Pons (tissue), 1 donor: Measurements from ENCODE around the gene NCAM1.
A peak's percentile ranks its signal among the peaks of the same experiment; 100 is the strongest.

Source experiments
- DNase-seq: peaks from one replicate; pipeline ENCODE4 v3.0.0-alpha.2; 2016; ENCODE audit warnings: low spot score

Gene NCAM1

DNA sequence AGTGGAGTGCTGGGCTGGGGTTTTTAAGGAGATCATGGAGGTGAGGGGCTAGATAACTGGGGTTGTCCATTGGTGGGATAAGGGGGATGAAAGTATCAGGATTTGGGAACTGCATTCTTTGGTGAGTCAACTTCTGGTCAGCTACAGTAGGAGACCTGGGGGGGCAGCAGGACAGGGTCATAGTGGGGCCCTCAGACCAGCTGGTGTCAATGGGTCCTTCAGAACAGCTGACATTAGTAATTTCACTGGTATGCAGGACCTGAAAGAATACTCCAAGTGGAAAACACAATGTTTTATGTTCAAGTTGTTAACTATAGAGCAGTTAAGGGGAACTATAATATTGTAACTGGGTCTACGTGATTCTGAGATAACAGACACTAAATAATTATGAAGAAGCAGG, 350.3 kb downstream of the NCAM1 start:
- DNase-seq = no peak

DNA sequence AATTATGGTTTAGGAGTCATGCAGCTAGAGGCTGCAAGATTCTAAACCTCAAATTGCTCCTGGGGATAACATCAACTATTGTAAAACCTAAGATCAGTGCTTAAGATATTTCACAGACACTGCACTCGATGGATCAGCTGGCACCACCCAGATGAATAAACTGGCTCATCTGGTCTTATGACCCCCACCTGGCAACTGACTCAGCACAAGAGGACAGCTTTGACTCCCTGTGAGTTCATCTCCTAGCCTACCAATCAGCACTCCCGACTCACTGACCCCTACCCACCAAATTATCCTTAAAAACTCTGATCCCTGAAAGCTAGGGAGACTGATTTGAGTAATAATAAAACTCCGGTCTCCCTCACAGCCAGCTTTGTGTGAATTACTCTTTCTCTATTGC, 352.4 kb downstream of the NCAM1 start:
- no peak for DNase-seq

GRCh38 chr11:113314065-113314388, 352.8 kb downstream of the NCAM1 start:
- no peak for DNase-seq

DNA sequence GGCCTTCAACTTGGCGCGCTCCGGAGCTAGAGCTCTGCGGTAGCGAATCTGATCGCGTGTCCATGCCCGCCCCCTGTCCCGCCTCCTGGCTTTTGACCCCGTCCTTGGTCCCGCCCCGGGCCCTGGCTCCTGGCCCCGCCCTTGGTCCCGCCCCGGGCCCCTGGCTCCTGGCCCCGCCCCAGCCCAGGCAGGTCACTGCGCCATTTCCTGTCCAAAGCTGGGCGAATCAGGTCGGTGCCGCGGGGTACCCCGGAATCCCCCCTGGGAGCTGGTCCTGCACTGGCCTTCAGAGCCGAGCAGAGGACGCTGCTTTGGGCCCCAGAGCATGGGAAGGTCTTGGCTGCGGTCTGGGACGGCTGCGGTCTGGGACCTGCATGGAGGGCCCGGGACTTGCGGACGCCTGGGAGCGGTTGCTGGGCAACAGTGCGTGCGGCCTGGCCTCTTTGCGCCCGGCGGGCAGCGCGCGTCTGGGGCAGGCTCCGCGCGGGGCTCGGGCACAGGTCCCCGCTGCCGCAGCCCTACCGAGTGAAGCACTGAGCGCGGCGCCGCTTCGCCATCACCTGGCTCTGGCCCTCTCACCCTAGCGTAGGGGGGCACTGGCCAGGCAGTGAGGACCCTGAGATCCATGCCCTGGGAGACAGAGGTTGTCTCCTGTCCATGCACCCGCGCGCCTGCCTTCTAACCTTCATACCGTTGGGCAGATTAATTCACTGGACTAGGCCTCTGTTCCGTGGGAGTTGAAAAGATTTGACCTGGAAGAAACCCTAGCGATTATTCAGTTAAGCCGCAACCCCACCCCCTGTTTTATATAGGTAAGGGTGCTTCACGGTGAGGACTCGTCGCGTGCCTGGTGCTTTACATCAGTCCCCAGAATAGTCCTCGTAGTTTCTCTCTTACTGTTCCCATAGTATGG, 353.4 kb downstream of the NCAM1 start, which contains the start of gene TTC12:
TSS of gene TTC12 (plus strand) at position 195 of the 913 bp plus-strand sequence. CDS start 1,675 bp downstream, outside the sequence.
- peak; percentile 90 for DNase-seq

DNA sequence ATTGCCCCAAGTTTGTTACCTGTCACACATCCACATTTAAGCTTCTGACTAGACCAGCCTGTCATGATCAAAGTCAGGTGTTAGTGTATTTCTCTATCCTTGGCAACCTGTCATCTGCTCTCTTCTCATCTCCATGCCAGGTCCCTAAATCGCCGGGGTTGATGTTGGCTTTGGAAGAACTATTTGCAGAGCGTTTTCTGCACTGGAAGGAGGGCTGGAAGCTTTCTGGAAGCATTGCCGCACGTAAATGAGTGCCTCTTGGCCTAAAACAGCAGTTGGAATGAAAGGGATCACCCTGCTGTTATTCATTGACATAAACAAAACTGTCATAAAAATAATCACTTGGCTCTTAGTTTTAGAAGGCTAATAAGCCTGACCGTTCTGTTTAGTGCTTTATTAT, 354.6 kb downstream of the NCAM1 start:
- no peak for DNase-seq

- DNase-seq = no peak
Observed at GRCh38 chr11:113316256-113316655, 355.0 kb downstream of the NCAM1 start.

- DNase-seq = no peak
Observed at GRCh38 chr11:113317339-113317738, 356.1 kb downstream of the NCAM1 start.

DNA sequence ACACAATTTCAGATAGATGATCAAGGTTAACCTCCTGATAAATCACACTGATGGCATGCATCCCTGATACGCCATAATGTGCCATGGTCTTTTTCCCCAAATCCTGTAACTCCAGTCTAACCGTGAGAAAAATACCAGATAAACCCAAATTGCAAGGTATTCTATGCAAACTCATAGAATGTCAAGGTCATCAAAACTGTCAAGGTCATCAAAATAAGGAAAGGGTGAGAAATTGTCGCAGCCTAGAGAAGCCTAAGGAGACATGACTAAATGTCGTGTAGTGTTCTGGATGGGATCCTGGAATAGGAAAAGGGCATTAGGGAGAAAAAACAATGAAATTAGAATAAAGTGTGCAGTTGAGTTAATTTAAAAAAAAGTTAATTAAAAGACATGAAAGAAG, 357.9 kb downstream of the NCAM1 start:
- no peak for DNase-seq

GRCh38 chr11:113322158-113322557, 360.9 kb downstream of the NCAM1 start:
- no peak for DNase-seq

- DNase-seq = no peak
Observed at GRCh38 chr11:113324250-113324649, 363.0 kb downstream of the NCAM1 start.
